HepG2 (cell line): Measurements from ENCODE around the gene HDAC5. TPM values are rescaled to one million over a fixed set of nuclear protein-coding genes. Genes with fewer than 3 reads are reported as not detected.
A peak's percentile ranks its signal among the peaks of the same experiment; 100 is the strongest.

Source experiments
- AKAP8 ChIP-seq: sonication (generic); formaldehyde crosslinking; IDR thresholded peaks from 2 replicates; pipeline ENCODE4 v1.5.1; 2020; ENCODE audit warnings: mild to moderate bottlenecking, missing genetic modification reagents
- ARHGAP35 ChIP-seq: sonication (generic); formaldehyde crosslinking; IDR thresholded peaks from 2 replicates; pipeline ENCODE4 v1.9.0; 2022; ENCODE audit warnings: mild to moderate bottlenecking, inconsistent platforms, moderate library complexity, missing genetic modification reagents, borderline replicate concordance
- DPF2 ChIP-seq: sonication (generic); formaldehyde crosslinking; IDR thresholded peaks from 2 replicates; pipeline ENCODE4 v1.4.0; 2020; ENCODE audit warnings: mild to moderate bottlenecking, low read depth, missing genetic modification reagents, borderline replicate concordance
- JUNB ChIP-seq: sonication (generic); formaldehyde crosslinking; IDR thresholded peaks from 2 replicates; pipeline ENCODE4 v1.8.0; 2022; ENCODE audit warnings: missing genetic modification reagents, mild to moderate bottlenecking, borderline replicate concordance
- MEIS2 ChIP-seq: sonication (generic); formaldehyde crosslinking; IDR thresholded peaks from 2 replicates; pipeline ENCODE4 v1.9.0; 2021; ENCODE audit warnings: mild to moderate bottlenecking, missing genetic modification reagents
- NR2F6 ChIP-seq, 2 experiments: IDR thresholded peaks; 2 replicates each; pipeline ENCODE4 v1.6.1; 2016; ENCODE audit warnings: antibody characterized with exemption in 1 of 2, mild to moderate bottlenecking in 1 of 2
- POLR2A ChIP-seq, 2 experiments: IDR thresholded peaks; 2 replicates each; pipeline ENCODE4 v1.6.1; 2011; ENCODE audit warnings: low read depth in 2 of 2, low read length in 2 of 2, mild to moderate bottlenecking in 1 of 2, moderate library complexity in 1 of 2; ENCODE audit not compliant: insufficient read depth in 1 of 2
- RAD21 ChIP-seq: fragments of 450-650 bp; formaldehyde crosslinking; IDR thresholded peaks from 2 replicates; pipeline ENCODE4 v1.5.0; 2020; ENCODE audit warnings: mild to moderate bottlenecking
- SYNCRIP ChIP-seq: fragments of 200-400 bp; formaldehyde crosslinking; IDR thresholded peaks from 2 replicates; pipeline ENCODE4 v1.6.1; 2018; ENCODE audit warnings: mild to moderate bottlenecking, low read depth, low read length; ENCODE audit not compliant: insufficient read depth
- TBX3 ChIP-seq: fragments of 450-650 bp; IDR thresholded peaks from 2 replicates; pipeline ENCODE4 v1.6.1; 2017; ENCODE audit warnings: antibody characterized with exemption, mild to moderate bottlenecking, inconsistent platforms, borderline replicate concordance
- TSC22D2 ChIP-seq: sonication (generic); formaldehyde crosslinking; IDR thresholded peaks from 2 replicates; pipeline ENCODE4 v1.5.1; 2020; ENCODE audit warnings: missing genetic modification reagents, mild to moderate bottlenecking, borderline replicate concordance
- ZBTB20 ChIP-seq: sonication (generic); formaldehyde crosslinking; IDR thresholded peaks from 2 replicates; pipeline ENCODE4 v1.8.1; 2023; ENCODE audit warnings: missing genetic modification reagents, low read depth, mild to moderate bottlenecking, borderline replicate concordance
- ZFP36 ChIP-seq: fragments of 150-350 bp; IDR thresholded peaks from 2 replicates; pipeline ENCODE4 v1.6.1; 2018; ENCODE audit warnings: borderline replicate concordance, low read length, low read depth; ENCODE audit not compliant: partially characterized antibody
- ZFP62 ChIP-seq: sonication (generic); formaldehyde crosslinking; IDR thresholded peaks from 2 replicates; pipeline ENCODE4 v1.4.0; 2020; ENCODE audit warnings: missing genetic modification reagents
- ZKSCAN5 ChIP-seq: sonication (generic); formaldehyde crosslinking; IDR thresholded peaks from 2 replicates; pipeline ENCODE4 v1.5.1; 2020; ENCODE audit warnings: mild to moderate bottlenecking, missing genetic modification reagents
- ZNF224 ChIP-seq: sonication (generic); formaldehyde crosslinking; IDR thresholded peaks from 2 replicates; pipeline ENCODE4 v1.5.0; 2020; ENCODE audit warnings: mild to moderate bottlenecking, missing genetic modification reagents
- ZNF24 ChIP-seq: fragments of 450-650 bp; IDR thresholded peaks from 2 replicates; pipeline ENCODE4 v1.6.1; 2017; ENCODE audit warnings: antibody characterized with exemption, mild to moderate bottlenecking
- ZNF292 ChIP-seq: sonication (generic); formaldehyde crosslinking; IDR thresholded peaks from 2 replicates; pipeline ENCODE4 v1.8.1; 2022; ENCODE audit warnings: mild to moderate bottlenecking, low read depth, missing genetic modification reagents, borderline replicate concordance
- ZNF343 ChIP-seq: sonication (generic); formaldehyde crosslinking; IDR thresholded peaks from 2 replicates; pipeline ENCODE4 v1.4.0; 2020; ENCODE audit warnings: mild to moderate bottlenecking, missing genetic modification reagents
- ZNF354B ChIP-seq: sonication (generic); formaldehyde crosslinking; IDR thresholded peaks from 2 replicates; pipeline ENCODE4 v1.8.0; 2022; ENCODE audit warnings: mild to moderate bottlenecking, missing genetic modification reagents
- ZNF468 ChIP-seq: sonication (generic); formaldehyde crosslinking; IDR thresholded peaks from 2 replicates; pipeline ENCODE4 v1.8.0; 2022; ENCODE audit warnings: mild to moderate bottlenecking, moderate library complexity, missing genetic modification reagents
- ZNF546 ChIP-seq: sonication (generic); formaldehyde crosslinking; conservative IDR thresholded peaks from 2 replicates; pipeline ENCODE4 v1.8.1; 2023; ENCODE audit warnings: mild to moderate bottlenecking, missing genetic modification reagents
- ZNF788 ChIP-seq: sonication (generic); formaldehyde crosslinking; IDR thresholded peaks from 2 replicates; pipeline ENCODE4 v1.5.0; 2020; ENCODE audit warnings: mild to moderate bottlenecking, missing genetic modification reagents, borderline replicate concordance
- polyA plus RNA-seq, 8 experiments: library from polyadenylated mRNA; depleted of rRNA in 3 of 8; stranded (reverse) in 7 of 8; unstranded in 1 of 8; fragments of >200 nt; fragmentation: Illumina TruSeq in 4 of 8; extraction: Trizol in 4 of 8; gene quantifications; 2 replicates each; pipeline versions ENCODE4 v1.2.1 to v1.2.3, GENCODE V29; 2011 to 2016; ENCODE audit warnings: low read depth in 4 of 8, missing spikeins in 1 of 8, mixed read lengths in 1 of 8; ENCODE audit not compliant: insufficient read depth in 1 of 8
- total RNA-seq, 5 experiments: library from RNA; depleted of rRNA; stranded (reverse); fragments of >200 nt; fragmentation: Illumina TruSeq; extraction: Trizol; gene quantifications; 2 replicates each; pipeline ENCODE4 v1.2.3, GENCODE V29; 2016; ENCODE audit warnings: low read depth in 1 of 5
- TF ChIP-seq, protein P1 (sequence below): sonication (generic); formaldehyde crosslinking; IDR thresholded peaks from 2 replicates; pipeline ENCODE4 v1.5.1; 2020; ENCODE audit warnings: missing genetic modification reagents, mild to moderate bottlenecking, borderline replicate concordance
- TF ChIP-seq, protein P2 (sequence below): sonication (generic); formaldehyde crosslinking; IDR thresholded peaks from 2 replicates; pipeline ENCODE4 v1.4.0; 2020; ENCODE audit warnings: mild to moderate bottlenecking, missing genetic modification reagents
- TF ChIP-seq, protein P3 (sequence below): sonication (generic); formaldehyde crosslinking; IDR thresholded peaks from 2 replicates; pipeline ENCODE4 v1.8.0; 2022; ENCODE audit warnings: mild to moderate bottlenecking, missing genetic modification reagents, borderline replicate concordance

Gene HDAC5
- total and polyA plus RNA-seq, 2 of the 13 experiments (the other 11 are each of a cell fraction or from before 2014, with no cell fraction given) = 46.4 to 85.4 TPM

DNA sequence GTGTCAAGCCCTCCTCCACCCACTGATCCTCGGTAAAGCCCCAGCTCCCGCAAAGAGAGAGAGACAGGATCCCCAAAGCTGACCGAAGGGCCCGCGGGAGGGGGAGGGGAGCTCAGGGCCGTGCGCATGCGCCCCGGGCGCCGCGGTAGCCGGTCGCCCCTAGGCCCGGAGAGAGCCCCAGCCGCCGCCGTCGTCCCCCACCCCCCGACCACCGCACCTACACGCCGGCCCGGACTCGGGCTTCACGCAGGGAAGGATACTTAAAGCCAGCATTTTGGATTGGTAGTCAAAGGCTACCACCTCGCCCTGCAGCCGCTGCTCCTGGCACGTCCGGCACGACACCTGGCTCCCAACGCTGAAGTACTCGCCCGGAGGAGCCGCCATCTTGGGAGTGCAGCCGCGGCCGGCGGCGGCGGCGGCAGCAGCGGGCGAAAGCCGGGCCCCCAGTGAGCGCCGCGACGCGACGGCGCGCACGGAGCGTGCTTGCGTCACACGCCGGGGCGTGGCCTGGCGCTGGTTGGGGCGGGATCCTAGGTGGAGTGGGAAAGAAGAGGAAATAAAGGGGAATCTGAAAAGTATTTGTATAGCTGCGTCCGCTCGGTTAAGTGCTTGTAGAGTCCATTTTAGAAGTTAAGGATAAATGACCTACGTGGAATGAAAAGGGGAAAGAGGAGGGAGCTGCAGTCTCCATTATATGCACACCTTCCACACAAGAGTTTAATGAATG, 57.1 kb downstream of the HDAC5 start, which contains the start of gene LSM12 (continued):
- TF ChIP-seq NR2F6 (IDR thresholded peaks at IDR 0.05) (0 out of 2 replicates have a peak, but pooled peaks have one; percentile 6), NR2F6 (CRISPR knock-in tag; IDR thresholded peaks at IDR 0.05) (no peak), AKAP8 (CRISPR knock-in tag) (no peak; the same call in 1 of the 2 replicates), TBX3 (no peak), ZNF292 (CRISPR knock-in tag) (no peak), ZFP62 (CRISPR knock-in tag) (no peak), ZNF788 (CRISPR knock-in tag) (peak; percentile 6; the same call in 1 of the 2 replicates), ZNF24 (0 out of 2 replicates have a peak, but pooled peaks have one; percentile 43), ZNF224 (no peak), POLR2A (IDR thresholded peaks at IDR 0.05; ENCODE audit: insufficient read depth in 1 of 2, low read depth in 2 of 2, low read length in 2 of 2) (peak; percentile 70 to 80), ZFP36 (no peak), SYNCRIP (no peak), ZNF343 (CRISPR knock-in tag) (peak; percentile 27; the same call in 1 of the 2 replicates), RAD21 (peak; percentile 75), ARHGAP35 (CRISPR knock-in tag) (no peak), TSC22D2 (no peak), MEIS2 (CRISPR knock-in tag) (no peak), ZNF468 (CRISPR knock-in tag) (no peak), ZNF546 (no peak), DPF2 (CRISPR knock-in tag) (no peak), JUNB (no peak), ZKSCAN5 (CRISPR knock-in tag) (no peak), ZNF354B (CRISPR knock-in tag) (no peak), ZBTB20 (CRISPR knock-in tag) (no peak)
- TF ChIP-seq, protein P1, sequence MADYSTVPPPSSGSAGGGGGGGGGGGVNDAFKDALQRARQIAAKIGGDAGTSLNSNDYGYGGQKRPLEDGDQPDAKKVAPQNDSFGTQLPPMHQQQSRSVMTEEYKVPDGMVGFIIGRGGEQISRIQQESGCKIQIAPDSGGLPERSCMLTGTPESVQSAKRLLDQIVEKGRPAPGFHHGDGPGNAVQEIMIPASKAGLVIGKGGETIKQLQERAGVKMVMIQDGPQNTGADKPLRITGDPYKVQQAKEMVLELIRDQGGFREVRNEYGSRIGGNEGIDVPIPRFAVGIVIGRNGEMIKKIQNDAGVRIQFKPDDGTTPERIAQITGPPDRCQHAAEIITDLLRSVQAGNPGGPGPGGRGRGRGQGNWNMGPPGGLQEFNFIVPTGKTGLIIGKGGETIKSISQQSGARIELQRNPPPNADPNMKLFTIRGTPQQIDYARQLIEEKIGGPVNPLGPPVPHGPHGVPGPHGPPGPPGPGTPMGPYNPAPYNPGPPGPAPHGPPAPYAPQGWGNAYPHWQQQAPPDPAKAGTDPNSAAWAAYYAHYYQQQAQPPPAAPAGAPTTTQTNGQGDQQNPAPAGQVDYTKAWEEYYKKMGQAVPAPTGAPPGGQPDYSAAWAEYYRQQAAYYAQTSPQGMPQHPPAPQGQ (CRISPR knock-in tag) = no peak; the same call in 1 of the 2 replicates
- TF ChIP-seq, protein P2, sequence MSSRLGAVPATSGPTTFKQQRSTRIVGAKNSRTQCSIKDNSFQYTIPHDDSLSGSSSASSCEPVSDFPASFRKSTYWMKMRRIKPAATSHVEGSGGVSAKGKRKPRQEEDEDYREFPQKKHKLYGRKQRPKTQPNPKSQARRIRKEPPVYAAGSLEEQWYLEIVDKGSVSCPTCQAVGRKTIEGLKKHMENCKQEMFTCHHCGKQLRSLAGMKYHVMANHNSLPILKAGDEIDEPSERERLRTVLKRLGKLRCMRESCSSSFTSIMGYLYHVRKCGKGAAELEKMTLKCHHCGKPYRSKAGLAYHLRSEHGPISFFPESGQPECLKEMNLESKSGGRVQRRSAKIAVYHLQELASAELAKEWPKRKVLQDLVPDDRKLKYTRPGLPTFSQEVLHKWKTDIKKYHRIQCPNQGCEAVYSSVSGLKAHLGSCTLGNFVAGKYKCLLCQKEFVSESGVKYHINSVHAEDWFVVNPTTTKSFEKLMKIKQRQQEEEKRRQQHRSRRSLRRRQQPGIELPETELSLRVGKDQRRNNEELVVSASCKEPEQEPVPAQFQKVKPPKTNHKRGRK (CRISPR knock-in tag) = no peak
- TF ChIP-seq, protein P3, sequence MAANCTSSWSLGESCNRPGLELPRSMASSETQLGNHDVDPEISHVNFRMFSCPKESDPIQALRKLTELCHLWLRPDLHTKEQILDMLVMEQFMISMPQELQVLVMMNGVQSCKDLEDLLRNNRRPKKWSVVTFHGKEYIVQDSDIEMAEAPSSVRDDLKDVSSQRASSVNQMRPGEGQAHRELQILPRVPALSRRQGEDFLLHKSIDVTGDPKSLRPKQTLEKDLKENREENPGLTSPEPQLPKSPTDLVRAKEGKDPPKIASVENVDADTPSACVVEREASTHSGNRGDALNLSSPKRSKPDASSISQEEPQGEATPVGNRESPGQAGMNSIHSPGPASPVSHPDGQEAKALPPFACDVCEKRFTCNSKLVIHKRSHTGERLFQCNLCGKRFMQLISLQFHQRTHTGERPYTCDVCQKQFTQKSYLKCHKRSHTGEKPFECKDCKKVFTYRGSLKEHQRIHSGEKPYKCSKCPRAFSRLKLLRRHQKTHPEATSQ = no peak; the same call in 1 of the 2 replicates
